Liver (tissue), 3 donors: ENCODE measurements around the gene ING5.

ENCODE experiments used
- CTCF ChIP-seq: fragments of 150-350 bp; IDR thresholded peaks from 2 replicates; pipeline ENCODE4 v1.5.1; 2017; ENCODE audit warnings: improper control_type of control experiment, low read depth, low read length; ENCODE audit not compliant: missing input control
- EGR1 ChIP-seq, 2 donors: IDR thresholded peaks; 2 replicates each; pipeline ENCODE4 v1.6.1; 2016 to 2018; ENCODE audit warnings: antibody characterized with exemption in 2 of 2, low read depth in 2 of 2
- TAF1 ChIP-seq: conservative IDR thresholded peaks from 2 replicates; pipeline ENCODE4 v1.6.1; 2016; ENCODE audit warnings: antibody characterized with exemption, mild to moderate bottlenecking
- donor health status: healthy.
- donor health status: healthy.

DNA sequence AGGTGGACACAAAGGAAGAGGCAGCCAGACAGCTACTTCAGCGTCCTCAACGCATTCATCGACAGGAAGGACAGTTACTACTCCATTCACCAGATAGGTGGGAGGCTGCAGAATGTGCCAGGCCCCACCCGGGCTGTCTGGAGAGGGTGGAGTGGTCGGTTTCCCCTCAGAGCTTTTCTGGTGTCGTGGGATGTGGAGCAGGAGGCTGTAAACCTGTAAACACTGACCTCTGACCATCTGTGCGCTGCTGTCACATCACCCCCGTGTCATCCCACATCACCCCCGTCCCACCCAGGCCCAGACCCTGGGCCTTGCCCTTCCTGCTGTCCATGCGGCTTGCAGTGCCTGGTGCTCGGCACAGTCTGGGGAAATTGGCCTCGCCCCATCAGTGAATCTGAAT lies 47.3 kb upstream of the ING5 start:
- TF ChIP-seq CTCF (no peak), TAF1 (no peak), EGR1 (IDR thresholded peaks at IDR 0.05; ENCODE audit: low read depth in 2 of 2) (no peak)
